NT2/D1 (cell line): ENCODE results near the gene LHCGR.

Source experiments
- SUZ12 ChIP-seq: IDR thresholded peaks from 2 replicates; pipeline ENCODE4 v1.6.1; 2011; ENCODE audit not compliant: insufficient read length, insufficient read depth; ENCODE audit errors: extremely low read depth
- YY1 ChIP-seq: IDR thresholded peaks from 2 replicates; pipeline ENCODE4 v1.6.1; 2011; ENCODE audit not compliant: insufficient read length, insufficient read depth
- ZNF274 ChIP-seq: IDR thresholded peaks from 2 replicates; pipeline ENCODE4 v1.6.1; 2011; ENCODE audit warnings: mild to moderate bottlenecking, low read depth, low read length

GRCh38 chr2:48792030-48792429, 36.5 kb upstream of the LHCGR start:
- no peak for TF ChIP-seq ZNF274
- TF ChIP-seq YY1: no peak
- TF ChIP-seq SUZ12: no peak
